SU-DHL-6 (cell line): Measurements from ENCODE around the gene ERCC4.
A peak's percentile ranks its signal among the peaks of the same experiment; 100 is the strongest.

ENCODE experiments used
- H2AFZ ChIP-seq: fragments of 200-600 bp; sonication (generic); 2 replicates; pipeline ENCODE4 v1.6.1; 2014; ENCODE audit warnings: low read depth, mild to moderate bottlenecking, moderate library complexity, mixed read lengths, antibody characterized with exemption, low read length; ENCODE audit not compliant: severe bottlenecking
- H3F3A ChIP-seq: fragments of 200-600 bp; shearing (Covaris generic); 2 replicates; pipeline ENCODE4 v1.6.0; 2016; ENCODE audit warnings: antibody characterized with exemption, mild to moderate bottlenecking; ENCODE audit not compliant: insufficient read depth
- H3K27ac ChIP-seq: fragments of 200-600 bp; sonication (generic); 2 replicates; pipeline ENCODE4 v1.5.1; 2016; ENCODE audit warnings: low read depth, mild to moderate bottlenecking, low read length, moderate library complexity, mixed read lengths
- H3K27me3 ChIP-seq: fragments of 200-600 bp; sonication (generic), shearing (Covaris generic); 2 replicates; pipeline ENCODE4 v1.6.0; 2014; ENCODE audit warnings: mild to moderate bottlenecking, low read length
- H3K36me3 ChIP-seq: fragments of 200-600 bp; sonication (generic); 2 replicates; pipeline ENCODE4 v1.6.1; 2014; ENCODE audit warnings: mild to moderate bottlenecking, low read length, mixed read lengths
- H3K4me2 ChIP-seq: fragments of 300-600, 200-600 bp; shearing (Covaris generic), sonication (generic); 2 replicates; pipeline ENCODE4 v1.6.0; 2014; ENCODE audit warnings: low read length, low read depth, mild to moderate bottlenecking; ENCODE audit not compliant: poor library complexity, severe bottlenecking
- H3K4me3 ChIP-seq: fragments of 200-600 bp; sonication (generic); 2 replicates; pipeline ENCODE4 v1.5.1; 2014; ENCODE audit warnings: antibody characterized with exemption, low read length, mild to moderate bottlenecking, mixed read lengths; ENCODE audit not compliant: insufficient read depth, poor library complexity, severe bottlenecking
- H3K79me2 ChIP-seq: fragments of 200-600 bp; sonication (generic); 2 replicates; pipeline ENCODE4 v1.6.1; 2014; ENCODE audit warnings: mild to moderate bottlenecking, low read length, moderate library complexity; ENCODE audit not compliant: insufficient read depth
- H3K9ac ChIP-seq: fragments of 200-600 bp; sonication (generic); 2 replicates; pipeline ENCODE4 v1.7.0; 2014; ENCODE audit warnings: mild to moderate bottlenecking, low read length
- H3K9me2 ChIP-seq: fragments of 200-600 bp; sonication (generic); replicated peaks from 2 replicates; pipeline ENCODE4 v1.6.1; 2014; ENCODE audit warnings: low read length; ENCODE audit not compliant: insufficient read depth
- H3K9me3 ChIP-seq: fragments of 200-600 bp; sonication (generic); 2 replicates; pipeline ENCODE4 v1.6.1; 2014; ENCODE audit warnings: low read length, mixed read lengths; ENCODE audit not compliant: insufficient read depth
- H4K20me1 ChIP-seq: fragments of 200-600 bp; sonication (generic); 2 replicates; pipeline ENCODE4 v1.6.1; 2014; ENCODE audit warnings: low read depth, mild to moderate bottlenecking, antibody characterized with exemption, low read length, moderate library complexity, mixed read lengths
- CTCF ChIP-seq: fragments of 200-600 bp; sonication (generic); IDR thresholded peaks from one replicate; pipeline ENCODE4 v1.5.1; 2017; ENCODE audit warnings: antibody characterized with exemption, mild to moderate bottlenecking, low read length, moderate library complexity; ENCODE audit not compliant: insufficient read depth, poor library complexity, severe bottlenecking
- EZH2phosphoT487 ChIP-seq: fragments of 200-600 bp; sonication (generic), shearing (Covaris generic); conservative IDR thresholded peaks from 2 replicates; pipeline ENCODE4 v1.6.1; 2018; ENCODE audit warnings: mild to moderate bottlenecking, antibody characterized with exemption, low read length, moderate library complexity, mixed read lengths

ERCC4 gene

GRCh38 chr16:13953501-13953900 lies 33.5 kb downstream of the ERCC4 start:
- Histone ChIP-seq H2AFZ (no peak overlapping the region), H3K36me3 (no peaks in the 10 kb centered on the region), H4K20me1 (no peaks in the 10 kb centered on the region), H3K9me3 (no peaks in the 10 kb centered on the region), H3K27ac (no peak overlapping the region), H3K9me2 (no peaks in the 10 kb centered on the region), H3K4me2 (no peak overlapping the region), H3F3A (no peaks in the 10 kb centered on the region), H3K9ac (no peak overlapping the region), H3K27me3 (no peaks in the 10 kb centered on the region), H3K4me3 (no peak overlapping the region), H3K79me2 (no peaks in the 10 kb centered on the region)
- no peak for TF ChIP-seq EZH2phosphoT487
- no peak for TF ChIP-seq CTCF

DNA sequence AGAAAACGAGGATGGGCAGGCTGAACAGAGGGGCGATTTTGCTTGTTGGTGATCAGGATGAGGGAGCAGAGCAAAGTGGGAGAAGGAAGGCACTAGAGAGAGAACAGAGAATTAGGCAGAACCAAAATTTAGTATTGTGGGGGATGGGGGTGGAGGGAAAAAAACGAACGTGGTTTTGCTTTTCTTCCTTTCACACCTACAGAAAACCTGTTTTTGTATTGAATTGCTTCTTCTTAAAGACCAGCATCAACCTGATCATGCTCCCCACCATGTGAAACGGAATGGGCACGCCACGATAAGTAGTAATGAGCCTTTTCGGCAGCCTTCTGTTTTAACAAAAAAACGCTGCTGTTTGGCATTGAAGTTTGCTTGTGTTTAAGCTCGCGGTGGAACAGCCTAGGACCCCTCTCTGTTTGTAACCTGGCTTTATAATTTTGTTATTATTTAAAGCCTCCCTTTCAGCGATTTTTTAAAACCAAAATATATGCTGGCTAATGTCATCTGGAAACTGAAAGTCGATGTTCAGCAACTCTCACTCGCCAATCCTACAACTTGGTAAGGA lies 36.8 kb downstream of the ERCC4 start:
- no peak overlapping the region for H3K4me3 ChIP-seq
- no peak overlapping the region for H3K27ac ChIP-seq
- H3K9me2 ChIP-seq, result no peaks in the 10 kb centered on the region
- no peaks in the 10 kb centered on the region for H3K36me3 ChIP-seq
- peak overlapping the region; percentile 29 for H3K4me2 ChIP-seq
- TF ChIP-seq EZH2phosphoT487 (no peak), CTCF (no peak)
- H4K20me1 ChIP-seq, result no peaks in the 10 kb centered on the region
- no peaks in the 10 kb centered on the region for H3K27me3 ChIP-seq
- no peaks in the 10 kb centered on the region for H3F3A ChIP-seq
- no peak overlapping the region for H3K9ac ChIP-seq
- H2AFZ ChIP-seq, result peak overlapping the region; percentile 10
- no peaks in the 10 kb centered on the region for H3K79me2 ChIP-seq
- H3K9me3 ChIP-seq, result no peaks in the 10 kb centered on the region

DNA sequence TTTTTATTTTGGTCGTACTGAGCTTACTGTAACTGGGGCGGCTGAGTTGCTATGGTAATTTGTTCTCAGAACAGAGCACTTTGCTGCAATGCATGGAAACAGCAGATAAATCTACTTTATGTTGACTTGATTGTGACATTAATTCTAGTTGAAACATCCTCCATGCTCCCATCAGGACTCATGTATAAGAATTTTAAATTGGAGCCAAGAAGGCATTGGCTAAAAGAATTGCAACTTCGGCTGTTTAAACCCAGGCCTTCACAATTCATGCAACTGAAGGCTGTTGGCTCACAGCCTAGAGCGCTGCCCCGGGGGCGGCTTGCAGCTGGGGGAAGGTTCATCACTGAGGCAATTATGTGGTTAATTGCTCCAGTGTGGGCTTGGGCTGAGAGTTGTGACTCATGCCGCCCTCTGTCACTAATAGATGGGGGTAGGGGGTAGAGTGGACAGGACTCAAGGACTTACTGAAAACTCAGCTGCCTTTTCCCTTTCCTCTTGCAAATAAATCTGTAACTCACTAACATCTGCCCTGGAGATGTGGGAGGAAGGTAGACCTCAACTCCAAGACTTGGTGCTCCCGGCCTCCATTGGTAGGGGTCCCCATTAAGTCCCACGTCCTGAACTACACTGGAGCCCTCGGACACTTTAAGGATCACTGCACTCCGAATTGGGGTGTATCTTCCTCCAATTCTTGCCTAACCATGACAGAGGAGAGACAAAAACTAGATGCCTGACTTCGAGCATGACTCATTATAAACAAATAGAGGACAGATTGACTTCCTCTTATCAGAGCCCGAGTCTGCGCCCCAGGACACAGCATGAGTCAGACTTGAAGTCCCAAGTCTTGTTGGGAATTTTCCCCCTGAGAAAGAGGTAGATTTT lies 37.5 kb downstream of the ERCC4 start:
- H3K4me2 ChIP-seq, result peak overlapping the region; percentile 29
- TF ChIP-seq EZH2phosphoT487 (no peak), CTCF (no peak)
- H3K9me3 ChIP-seq, result no peaks in the 10 kb centered on the region
- no peaks in the 10 kb centered on the region for H3K27me3 ChIP-seq
- H3F3A ChIP-seq, result no peaks in the 10 kb centered on the region
- H3K9ac ChIP-seq, result no peak overlapping the region
- H3K27ac ChIP-seq, result no peak overlapping the region
- H2AFZ ChIP-seq, result no peak overlapping the region
- no peaks in the 10 kb centered on the region for H4K20me1 ChIP-seq
- H3K9me2 ChIP-seq, result no peaks in the 10 kb centered on the region
- H3K36me3 ChIP-seq, result no peaks in the 10 kb centered on the region
- H3K79me2 ChIP-seq, result no peaks in the 10 kb centered on the region
- H3K4me3 ChIP-seq, result no peak overlapping the region
